ENCODE measurements around the gene ST3GAL3. TPM values are rescaled to one million over a fixed set of nuclear protein-coding genes. Genes with fewer than 3 reads are reported as not detected.
A peak's percentile ranks its signal among the peaks of the same experiment; 100 is the strongest.
"Not testable (repeated sequence)": the region's sequence is repeated elsewhere in the genome, so short reads cannot be mapped to it uniquely, and the experiment has no call there.

Gene ST3GAL3
- total RNA-seq, 1 donor from 2014 or later, result 29.3 TPM

DNA sequence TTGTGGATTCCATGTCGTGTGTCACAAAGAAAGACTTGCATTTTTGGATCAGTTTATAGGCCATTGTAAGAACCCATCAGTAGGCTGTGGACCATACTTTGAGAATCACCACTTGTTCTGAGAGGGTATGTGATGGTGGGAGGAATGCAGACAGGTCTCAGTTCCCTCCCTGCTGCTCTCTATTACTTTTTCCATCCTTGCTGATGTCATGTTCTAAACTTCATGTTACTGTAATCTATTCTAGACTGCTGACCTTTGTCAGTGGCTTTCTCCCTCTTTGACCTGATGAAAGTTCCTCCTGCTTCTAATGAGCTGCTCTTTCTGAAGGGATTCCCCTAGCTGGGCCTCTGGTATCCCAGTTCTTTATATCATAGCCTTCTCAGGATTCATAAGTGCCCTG lies 46.1 kb downstream of the ST3GAL3 start:
- DNase-seq (ENCODE audit: extremely low read depth, low read depth, low spot score), result no peak

DNA sequence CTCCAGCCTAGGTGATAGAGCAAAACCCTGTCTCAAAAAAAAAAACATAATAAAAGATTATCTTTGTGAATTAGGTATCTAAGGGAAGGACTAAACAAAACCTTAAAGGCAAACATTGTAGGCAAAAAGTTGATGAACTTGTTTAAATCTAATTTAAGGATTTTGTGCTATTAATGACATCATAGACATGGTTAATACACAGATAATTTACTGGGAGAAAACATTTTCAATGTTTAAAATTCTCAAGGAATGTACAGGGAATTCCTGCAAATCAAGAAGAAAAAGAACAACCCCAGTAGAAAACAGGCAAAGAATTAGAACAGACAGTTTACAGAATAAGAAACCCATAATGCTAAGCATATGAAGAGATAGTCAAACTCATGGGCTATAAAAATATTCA lies 47.6 kb downstream of the ST3GAL3 start:
- no peak for DNase-seq (ENCODE audit: extremely low read depth, low read depth, low spot score)

DNA sequence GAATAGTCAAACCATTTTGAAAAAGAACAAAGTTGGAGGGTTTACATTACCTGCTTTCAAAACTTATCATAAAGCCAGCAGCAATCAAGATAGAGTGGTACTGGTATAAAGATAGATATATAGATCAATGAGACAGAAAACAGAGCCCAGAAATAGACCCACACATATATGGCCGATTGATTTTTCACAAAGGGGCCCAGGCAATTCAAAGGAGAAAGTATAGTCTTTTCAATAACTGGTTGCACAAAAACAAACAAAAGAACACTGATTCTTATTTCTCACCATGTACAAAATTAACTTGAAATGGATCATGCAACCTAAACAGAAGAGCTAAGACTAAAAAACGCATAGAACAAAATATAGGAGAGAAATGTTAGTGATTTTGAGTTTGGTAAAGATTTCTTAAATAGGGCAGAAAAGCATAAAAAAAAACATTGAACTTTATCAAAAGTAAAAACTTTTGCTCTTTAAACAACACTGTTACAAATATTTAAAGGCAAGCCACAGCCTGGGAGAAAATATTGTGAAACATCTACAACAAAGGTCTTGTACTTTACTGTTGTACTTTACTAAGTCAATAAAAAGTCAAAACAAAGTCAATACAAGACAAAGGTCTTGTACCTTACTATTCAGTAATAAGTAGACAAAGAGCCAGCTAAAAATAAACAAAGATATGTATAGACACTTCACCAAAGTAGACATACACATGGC lies 50.2 kb downstream of the ST3GAL3 start:
- no peak for DNase-seq (ENCODE audit: extremely low read depth, low read depth, low spot score)

DNA sequence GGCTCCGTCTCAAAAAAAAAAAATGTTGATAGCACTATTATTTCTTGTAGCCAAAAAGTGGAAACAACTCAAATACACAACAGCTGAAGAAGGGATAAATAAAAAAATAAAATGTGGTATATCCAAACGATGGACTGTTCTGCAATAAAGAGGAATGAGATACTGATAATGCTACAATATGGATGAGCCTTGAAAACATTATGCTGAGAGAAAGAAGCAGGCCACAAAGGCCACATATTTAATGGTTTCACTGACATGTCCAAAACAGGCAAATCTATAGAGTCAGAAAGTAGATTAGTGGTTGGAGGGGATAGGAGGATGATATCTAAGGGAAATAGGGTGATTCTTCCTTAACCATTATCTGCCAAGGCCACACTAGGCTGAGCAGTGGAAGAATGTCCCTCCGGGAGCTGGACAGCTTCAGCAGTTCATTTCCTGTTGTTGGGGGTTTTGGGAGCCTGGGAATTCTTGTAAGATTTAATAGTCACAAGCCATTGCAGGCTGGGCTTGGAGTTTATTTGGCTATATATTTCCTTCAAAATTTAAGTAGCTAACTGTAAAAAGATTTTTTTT lies 53.5 kb downstream of the ST3GAL3 start:
- DNase-seq (ENCODE audit: extremely low read depth, low read depth, low spot score), result no peak

DNA sequence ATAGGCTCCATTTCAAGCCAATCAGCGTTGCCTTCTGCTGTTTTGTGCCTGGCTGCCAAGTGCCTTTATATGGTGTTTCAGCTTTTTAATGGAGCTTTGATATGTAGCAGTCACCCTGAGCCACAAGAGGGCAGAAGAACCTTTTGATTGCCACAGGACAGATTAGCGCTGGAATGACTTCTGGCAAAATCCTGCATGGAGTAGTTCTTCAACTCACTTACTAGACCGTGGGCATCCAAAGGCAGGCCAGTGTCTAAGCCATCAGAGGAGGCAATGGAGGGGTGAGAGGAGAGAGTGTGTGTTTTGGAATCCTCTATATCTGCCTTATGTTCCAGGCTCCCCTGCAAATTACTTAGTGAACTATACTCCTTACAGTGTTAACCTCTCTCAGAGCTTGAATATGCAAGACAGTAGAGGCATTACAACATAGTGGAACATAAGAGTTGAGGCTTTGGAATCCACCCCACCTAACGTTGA lies 56.2 kb downstream of the ST3GAL3 start:
- peak; percentile 74 for DNase-seq (ENCODE audit: extremely low read depth, low read depth, low spot score)

DNA sequence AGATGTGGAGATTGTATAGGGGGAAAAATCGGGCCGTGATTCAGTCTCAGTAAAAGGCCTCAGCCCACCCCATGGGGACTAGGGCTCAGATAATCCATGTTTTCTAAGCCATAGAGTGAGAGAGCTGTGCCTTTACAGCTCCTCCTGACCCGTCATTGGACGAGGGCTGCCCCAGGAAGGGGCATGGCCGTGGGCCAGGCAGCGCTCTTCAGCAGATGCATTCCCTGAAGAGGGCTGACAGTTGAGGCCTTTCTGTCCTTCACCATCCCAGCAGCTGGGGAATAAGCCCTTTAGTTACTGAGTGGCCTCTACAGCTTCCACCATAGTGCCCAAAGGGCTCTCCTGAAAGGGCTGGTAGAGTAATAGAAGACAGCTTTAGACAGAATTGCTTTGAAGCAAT lies 57.2 kb downstream of the ST3GAL3 start:
- no peak for DNase-seq (ENCODE audit: extremely low read depth, low read depth, low spot score)

DNA sequence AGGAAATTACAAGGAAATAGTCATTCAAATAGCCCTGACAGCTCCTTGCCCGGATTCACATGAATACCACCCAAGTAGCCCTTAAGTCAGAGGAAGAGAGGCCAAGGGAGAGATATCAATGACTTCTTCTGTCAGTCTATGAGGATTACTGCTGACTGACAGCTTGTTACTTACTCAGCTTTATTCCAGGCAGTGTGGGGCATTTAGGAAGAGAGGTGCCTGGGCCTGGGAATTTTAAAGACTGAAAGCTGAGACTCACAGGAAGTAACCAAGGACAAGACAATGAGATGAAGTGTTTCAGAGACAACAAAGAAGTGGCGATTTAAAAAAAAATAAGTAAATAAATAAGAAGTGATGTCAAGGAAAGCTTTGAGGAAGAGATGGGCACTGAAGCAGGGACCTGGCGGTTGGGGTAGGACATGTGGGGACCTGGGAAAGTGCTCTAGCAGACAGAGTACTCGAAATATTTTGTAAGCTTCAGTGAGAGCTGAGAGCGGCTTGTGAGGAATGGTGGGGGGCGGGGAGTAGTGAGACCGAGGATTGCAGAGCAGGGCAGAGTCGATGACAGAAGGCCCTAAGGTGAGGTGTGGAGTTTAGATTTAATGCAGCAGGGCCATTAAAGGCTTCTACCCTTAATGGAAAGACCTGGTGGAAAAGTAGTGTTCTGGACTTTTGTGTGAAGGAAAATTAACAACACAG lies 58.9 kb downstream of the ST3GAL3 start:
- no peak for DNase-seq (ENCODE audit: extremely low read depth, low read depth, low spot score)

DNA sequence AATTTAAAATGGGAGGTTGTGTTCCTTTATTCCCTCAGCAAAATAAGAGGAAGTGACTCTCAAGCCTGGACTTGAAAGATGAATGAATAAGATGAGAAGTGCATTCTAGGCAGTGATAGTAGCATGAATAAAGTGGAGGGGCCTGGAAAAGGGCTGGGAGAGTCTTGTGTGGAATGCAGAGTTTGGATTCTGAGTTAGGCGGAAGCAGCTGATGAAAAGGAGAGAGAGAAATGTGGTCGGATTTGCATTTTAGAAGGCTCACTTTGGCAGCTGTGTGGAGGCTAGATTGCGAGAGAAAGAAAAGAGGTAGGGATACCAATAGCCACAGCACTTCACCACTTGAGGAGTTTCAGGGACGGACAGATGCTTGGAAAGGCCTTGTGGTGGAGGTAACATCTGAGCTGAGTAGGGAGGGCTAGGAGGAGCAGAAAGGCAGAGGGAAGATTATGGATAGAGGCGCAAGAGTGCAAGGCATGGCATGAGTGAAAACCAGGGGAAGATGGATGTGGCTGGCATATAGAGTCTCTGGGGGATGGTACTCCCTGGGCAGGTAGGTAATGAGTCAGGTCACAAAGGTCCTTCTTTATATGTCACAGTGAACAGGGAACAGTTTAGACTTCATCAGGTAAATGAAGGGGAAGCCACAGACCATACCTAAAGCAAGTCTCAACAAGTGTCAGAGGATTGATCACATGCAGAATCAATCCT lies 59.6 kb downstream of the ST3GAL3 start:
- no peak for DNase-seq (ENCODE audit: extremely low read depth, low read depth, low spot score)

DNA sequence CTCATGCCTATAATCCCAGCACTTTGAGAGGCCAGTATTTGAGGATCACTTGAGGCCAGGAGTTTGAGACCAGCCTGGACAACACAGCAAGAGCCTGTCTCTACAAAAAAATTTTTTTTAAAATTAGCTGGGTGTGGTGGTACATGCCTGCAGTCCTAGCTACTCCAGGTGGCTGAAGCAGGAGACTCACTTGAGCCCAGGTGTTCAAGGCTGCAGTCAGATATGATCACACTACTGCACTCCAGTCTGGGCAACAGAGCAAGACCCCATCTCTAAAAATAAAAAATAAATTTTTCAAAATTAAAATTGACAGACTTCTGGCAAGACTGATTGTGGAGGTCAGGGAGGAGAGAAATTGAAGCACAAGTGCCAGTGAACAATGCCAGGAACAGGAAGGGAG lies 60.8 kb downstream of the ST3GAL3 start:
- DNase-seq (ENCODE audit: extremely low read depth, low read depth, low spot score), result no peak

DNA sequence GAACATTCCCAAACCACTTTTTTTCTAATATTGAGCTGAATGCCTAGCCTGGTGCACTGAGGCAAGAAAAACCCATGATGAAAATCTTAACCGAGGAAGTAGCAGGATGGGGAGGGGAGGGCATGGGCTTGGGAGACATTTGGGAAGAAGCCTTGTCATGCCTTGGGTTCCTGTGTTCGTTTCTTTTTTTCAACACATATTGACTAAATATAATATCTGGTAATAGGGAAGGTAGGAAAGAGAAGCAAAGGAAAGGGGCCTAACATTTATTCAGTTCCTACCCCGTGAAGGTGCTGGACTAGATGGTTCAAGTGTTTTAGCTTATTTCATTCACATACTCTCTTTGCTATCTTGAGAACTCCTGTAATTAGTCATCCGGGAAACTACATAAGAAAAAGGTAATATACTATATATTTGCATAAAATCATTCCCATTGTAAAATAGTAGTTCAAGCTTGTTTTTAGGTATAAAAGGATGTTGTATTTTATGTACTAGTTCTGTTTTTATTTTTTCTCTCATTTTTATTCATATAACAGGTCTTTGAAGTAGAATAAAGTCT lies 62.1 kb downstream of the ST3GAL3 start:
- DNase-seq (ENCODE audit: extremely low read depth, low read depth, low spot score), result no peak

DNA sequence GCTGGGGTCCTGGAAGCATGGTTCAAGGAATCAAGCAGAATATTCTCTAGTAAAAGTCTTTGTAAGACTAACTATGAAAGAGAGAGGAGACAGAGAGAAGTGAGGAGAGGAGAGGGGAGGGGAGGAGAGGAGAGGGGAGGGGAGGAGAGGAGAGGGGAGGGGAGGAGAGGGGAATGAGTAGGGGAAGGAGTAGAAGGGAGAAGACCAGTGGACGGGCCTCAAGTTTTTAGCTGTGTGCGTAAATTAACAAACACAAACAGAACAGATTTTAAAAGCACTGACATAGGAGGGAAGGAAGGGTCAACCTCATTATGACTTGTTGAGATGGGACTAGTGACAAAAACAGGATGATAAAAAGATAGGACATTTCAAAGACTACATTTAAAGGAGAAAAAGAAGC lies 62.8 kb downstream of the ST3GAL3 start:
- DNase-seq (ENCODE audit: extremely low read depth, low read depth, low spot score), result no peak

DNA sequence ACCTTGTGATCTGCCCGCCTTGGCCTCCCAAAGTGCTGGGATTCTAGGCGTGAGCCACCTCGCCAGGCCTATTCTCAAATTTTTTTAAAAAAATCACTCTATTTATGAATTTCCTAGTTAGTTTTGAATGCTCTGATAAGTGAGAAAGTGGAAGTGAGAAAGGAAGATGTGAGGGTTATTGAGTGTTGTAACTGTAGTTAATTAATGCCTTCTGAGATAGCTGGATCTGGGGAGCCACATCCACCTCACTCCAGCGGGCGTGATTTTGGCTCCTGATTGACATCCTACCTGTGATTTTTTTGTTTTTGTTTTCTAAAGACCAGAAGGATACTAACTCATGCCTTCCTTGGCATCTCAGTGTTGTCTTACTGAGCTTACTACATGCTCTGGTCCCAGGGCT lies 65.6 kb downstream of the ST3GAL3 start:
- DNase-seq (ENCODE audit: extremely low read depth, low read depth, low spot score), result no peak

DNA sequence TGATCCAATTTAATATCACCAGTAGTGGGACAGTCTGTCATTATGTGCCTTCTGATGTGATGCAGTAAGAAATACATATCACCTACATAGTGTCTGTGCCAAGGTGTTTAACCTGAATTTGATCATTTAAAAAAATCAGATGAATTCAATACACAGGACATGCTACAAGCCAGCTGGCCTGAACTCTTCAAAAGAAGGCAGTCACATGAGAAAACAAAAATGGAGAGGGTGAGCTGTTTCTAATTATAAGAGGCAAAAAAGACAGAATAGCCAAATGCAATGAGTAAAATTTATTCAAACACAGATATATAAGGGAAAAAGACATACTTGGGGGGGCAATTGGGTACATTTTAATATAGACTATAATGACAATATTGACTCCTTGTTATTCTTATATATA lies 66.5 kb downstream of the ST3GAL3 start:
- DNase-seq (ENCODE audit: extremely low read depth, low read depth, low spot score), result no peak

DNA sequence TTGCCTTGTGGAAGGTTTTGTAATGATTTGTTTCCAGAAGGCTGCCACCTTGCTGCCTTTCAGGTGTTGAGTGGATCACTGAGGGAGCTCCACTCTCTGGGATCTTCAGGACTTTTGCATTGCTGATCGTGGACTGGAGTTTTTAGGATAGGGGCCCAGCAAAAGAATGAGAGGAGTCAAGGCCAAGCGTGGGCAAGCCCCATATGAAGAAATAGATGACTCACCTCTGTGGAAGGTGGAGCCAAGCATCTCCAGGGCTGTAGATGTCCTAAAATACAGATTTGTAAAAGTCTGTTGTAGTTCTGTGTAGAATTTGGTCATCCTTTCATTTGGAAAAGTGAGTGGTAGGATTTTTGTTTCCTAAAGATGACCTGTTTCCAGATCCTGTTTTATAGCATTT lies 67.0 kb downstream of the ST3GAL3 start:
- no peak for DNase-seq (ENCODE audit: extremely low read depth, low read depth, low spot score)

DNA sequence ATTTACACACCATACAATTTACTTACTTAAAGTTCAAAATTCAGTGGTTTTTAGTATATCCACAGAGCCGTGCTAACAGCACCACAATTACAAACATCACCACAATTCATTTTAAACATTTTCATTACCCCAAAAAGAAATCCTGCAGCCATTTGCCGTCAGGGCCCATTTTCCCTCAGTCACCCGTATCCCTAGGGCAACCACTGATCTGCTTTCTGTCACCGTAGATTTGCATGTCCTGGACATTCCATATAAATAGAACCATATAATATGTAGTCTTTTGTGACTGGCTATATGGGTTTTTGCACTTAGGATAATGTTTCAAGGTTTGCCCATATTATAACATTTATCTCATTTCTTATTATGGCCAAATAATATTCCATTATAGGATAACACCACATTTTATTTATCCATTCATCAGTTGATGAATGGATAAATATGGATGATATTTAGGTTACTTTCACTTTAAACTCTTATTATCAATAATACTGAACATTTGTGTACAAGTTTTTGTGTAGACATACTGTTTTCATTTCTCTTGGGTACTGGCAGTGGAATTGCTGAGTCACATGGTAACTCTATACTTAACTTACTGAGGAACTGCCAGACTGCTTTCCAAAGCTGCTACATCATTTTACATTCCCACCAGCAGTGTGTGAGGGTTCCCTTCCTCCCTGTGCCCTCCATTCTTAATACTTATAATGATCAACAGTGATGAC lies 68.9 kb downstream of the ST3GAL3 start:
- DNase-seq (ENCODE audit: extremely low read depth, low read depth, low spot score), result no peak

DNA sequence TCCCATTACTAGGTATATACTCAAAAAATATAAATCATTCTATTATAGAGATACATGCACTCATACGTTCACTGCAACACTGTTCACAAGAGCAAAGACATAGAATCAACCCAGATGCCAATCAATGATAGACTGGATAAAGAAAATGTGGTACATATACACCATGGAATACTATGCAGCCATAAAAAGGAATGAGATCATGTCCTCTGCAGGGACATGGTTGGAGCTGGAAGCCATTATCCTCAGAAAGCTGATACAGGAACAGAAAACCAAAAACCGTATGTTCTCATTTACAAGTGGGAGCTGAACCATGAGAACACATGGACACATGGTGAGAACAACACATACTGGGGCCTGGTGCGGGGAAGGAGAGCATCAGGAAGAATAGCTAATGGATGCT lies 70.6 kb downstream of the ST3GAL3 start:
- not testable (repeated sequence) for DNase-seq (ENCODE audit: extremely low read depth, low read depth, low spot score)

DNA sequence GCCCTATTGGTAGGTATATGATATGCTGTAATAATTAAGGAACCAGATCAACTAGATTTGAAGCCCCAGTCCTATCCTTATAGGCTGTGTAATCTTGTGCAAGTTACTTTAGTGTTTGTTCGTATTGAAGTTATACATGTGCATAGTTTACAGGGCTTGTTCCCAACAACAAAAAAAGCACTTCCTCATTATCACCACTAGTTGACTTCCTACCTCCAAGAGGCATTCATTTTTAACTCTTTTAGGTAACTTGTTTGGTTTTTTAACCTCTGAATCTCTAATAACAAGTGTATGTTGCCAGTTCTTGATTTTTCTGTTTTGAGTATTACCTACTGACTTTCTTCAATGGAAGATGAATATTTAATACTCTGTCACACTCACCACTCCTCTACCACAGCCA lies 71.9 kb downstream of the ST3GAL3 start:
- no peak for DNase-seq (ENCODE audit: extremely low read depth, low read depth, low spot score)

DNA sequence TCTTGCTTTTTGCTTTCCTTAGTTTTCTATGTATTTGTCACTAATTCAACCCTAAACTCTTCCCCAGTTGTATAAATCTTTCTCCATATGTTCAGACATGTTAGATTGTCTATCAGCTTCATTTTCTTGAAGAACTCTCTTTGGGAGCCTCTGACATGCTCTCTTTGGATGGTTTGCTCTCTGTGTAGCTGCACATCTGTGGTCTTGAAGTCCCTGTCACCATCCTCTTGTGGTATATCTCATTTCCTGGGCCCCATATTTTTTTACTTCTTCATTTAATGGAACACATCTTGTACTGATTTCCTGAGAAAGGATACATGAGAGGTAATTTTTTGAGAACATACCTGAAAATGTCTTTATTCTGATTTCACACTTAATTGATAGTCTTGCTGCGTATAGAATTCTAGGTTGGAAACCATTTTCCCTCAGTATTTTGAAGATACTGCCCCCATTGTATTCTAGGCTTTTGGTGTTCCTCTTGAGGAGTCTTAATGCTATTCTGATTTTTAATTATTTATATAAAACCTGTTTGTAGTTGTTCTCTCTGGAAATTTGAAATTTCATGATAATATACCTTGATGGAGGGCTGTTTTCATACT lies 72.6 kb downstream of the ST3GAL3 start:
- DNase-seq (ENCODE audit: extremely low read depth, low read depth, low spot score), result no peak

DNA sequence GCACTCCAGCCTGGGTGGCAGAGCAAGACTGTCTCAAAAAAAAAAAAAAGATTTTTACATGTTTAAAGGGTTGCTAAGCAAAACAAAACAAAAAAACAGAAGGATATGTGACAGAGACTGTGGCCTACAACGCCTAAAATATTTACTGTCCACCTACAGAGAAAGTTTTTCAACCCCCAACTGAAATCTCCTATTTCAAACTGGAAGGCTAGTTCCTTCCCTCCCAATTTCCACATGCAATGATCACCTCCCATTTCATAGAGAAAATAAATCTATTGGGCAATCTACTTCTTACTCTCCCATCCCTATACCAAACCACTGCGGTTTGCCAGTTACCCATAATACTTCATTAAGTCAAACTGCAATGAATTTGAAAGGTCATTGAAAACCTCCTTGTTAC lies 74.2 kb downstream of the ST3GAL3 start:
- no peak for DNase-seq (ENCODE audit: extremely low read depth, low read depth, low spot score)

DNA sequence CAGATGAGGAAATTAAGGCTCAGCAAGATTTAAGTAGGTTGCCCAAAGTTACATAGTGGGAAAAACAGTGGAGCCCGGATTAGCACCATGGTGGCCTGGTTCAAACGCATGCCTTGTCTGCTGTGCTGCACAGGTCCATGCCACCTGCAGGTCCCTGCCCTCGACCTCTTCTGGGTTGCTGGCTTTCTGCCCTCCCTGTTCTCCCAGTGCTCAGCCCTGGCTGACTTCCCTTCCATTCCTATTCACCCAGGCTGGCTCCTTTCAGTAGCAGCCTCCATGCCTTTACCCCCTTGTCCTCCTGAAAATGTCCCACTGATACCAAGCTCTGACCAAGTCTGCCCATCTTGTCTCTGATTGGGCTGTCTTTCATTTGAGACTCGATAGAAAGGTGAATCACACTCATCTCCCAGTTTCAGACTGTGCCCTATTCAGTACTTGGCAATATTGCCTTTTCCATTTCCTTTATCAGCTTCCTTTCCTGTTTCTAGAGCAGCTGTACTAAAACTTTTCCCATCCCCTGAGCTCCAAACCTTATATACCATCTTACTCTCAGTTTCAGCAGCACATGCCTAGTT lies 75.8 kb downstream of the ST3GAL3 start:
- DNase-seq (ENCODE audit: extremely low read depth, low read depth, low spot score), result no peak

Data from glomerular endothelial cell (primary cell).